Aorta (tissue), 5 donors: ENCODE results near the gene HOXD8. TPM values are rescaled to one million over a fixed set of nuclear protein-coding genes. Genes with fewer than 3 reads are reported as not detected.

Experiments
- ATAC-seq: fragments of 200-7000 bp; cut with Tn5 transposase; one replicate; pipeline ENCODE4 v1.9.1; 2022; ENCODE audit warnings: moderate library complexity; ENCODE audit not compliant: low FRiP score
- DNase-seq, 2 donors: peaks; one replicate each; pipeline ENCODE4 v3.0.0-alpha.2; 2020
- H3K27ac ChIP-seq, 2 donors: one replicate each; pipeline ENCODE4 v1.5.1; 2013; ENCODE audit warnings: low read length in 2 of 2, mild to moderate bottlenecking in 2 of 2, moderate library complexity in 2 of 2, control low read depth in 1 of 2, inconsistent platforms in 1 of 2, low read depth in 1 of 2
- H3K27me3 ChIP-seq, 2 donors: one replicate each; pipeline ENCODE4 v1.6.1; 2013; ENCODE audit warnings: control low read depth in 1 of 2, low read length in 1 of 2, mild to moderate bottlenecking in 1 of 2, moderate library complexity in 1 of 2; ENCODE audit not compliant: insufficient read depth in 2 of 2, control insufficient read depth in 1 of 2
- H3K36me3 ChIP-seq, 2 donors: one replicate each; pipeline ENCODE4 v1.6.1; 2013; ENCODE audit warnings: control low read depth in 1 of 2, low read length in 1 of 2, mild to moderate bottlenecking in 1 of 2; ENCODE audit not compliant: insufficient read depth in 2 of 2, control insufficient read depth in 1 of 2
- H3K4me1 ChIP-seq, 2 donors: one replicate each; pipeline ENCODE4 v1.6.1; 2013; ENCODE audit warnings: low read length in 2 of 2, control low read depth in 1 of 2, mild to moderate bottlenecking in 1 of 2, moderate library complexity in 1 of 2; ENCODE audit not compliant: insufficient read depth in 2 of 2, control insufficient read depth in 1 of 2
- H3K4me3 ChIP-seq, 2 donors: one replicate each; pipeline ENCODE4 v1.5.1; 2013; ENCODE audit warnings: low read length in 2 of 2, control low read depth in 1 of 2, mild to moderate bottlenecking in 1 of 2
- H3K9me3 ChIP-seq: one replicate; pipeline ENCODE4 v1.6.1; 2013; ENCODE audit warnings: mild to moderate bottlenecking, low read length; ENCODE audit not compliant: control insufficient read depth
- WGBS, 2 donors: extraction: QIAGEN DNeasy Blood & Tissue Kit; methylation state at CpG; one replicate each; pipeline ENCODE4 v1.1.7; 2013; 5-methylcytosine and 5-hydroxymethylcytosine counted together
- intact Hi-C, 2 donors: fragments of 100-400 bp; cut with DNase I; formaldehyde crosslinking; loops; one replicate each; pipeline versions ENCODE4 v1.14.2 to v1.15.0; 2022
- polyA plus RNA-seq, 2 donors: library from polyadenylated mRNA; stranded (reverse); fragments of 200-250 nt; gene quantifications; one replicate each; pipeline ENCODE4 v1.2.3, GENCODE V29; 2013
- total RNA-seq, 2 donors: library from RNA; stranded (reverse); fragmentation: NEBNext Ultra II Directional; extraction: Animal tissue kit (Norgen Biotek cat#: 25700); gene quantifications; one replicate each; pipeline ENCODE4 v1.2.1, GENCODE V29; 2021
- donor health status: healthy with polysubstance abuse.
- donor health status: Bipolar disorder and iron deficiency.
- donor health status: DM: no; HTN: no; CAD: no.
- donor health status: DM: no; HTN: no; CAD: no.
- donor health status: DM: yes; HTN: yes; CAD: no.

The HOXD8 gene
- total and polyA plus RNA-seq, 4 donors: 2.5 to 14.4 (median 9.4) TPM

DNA sequence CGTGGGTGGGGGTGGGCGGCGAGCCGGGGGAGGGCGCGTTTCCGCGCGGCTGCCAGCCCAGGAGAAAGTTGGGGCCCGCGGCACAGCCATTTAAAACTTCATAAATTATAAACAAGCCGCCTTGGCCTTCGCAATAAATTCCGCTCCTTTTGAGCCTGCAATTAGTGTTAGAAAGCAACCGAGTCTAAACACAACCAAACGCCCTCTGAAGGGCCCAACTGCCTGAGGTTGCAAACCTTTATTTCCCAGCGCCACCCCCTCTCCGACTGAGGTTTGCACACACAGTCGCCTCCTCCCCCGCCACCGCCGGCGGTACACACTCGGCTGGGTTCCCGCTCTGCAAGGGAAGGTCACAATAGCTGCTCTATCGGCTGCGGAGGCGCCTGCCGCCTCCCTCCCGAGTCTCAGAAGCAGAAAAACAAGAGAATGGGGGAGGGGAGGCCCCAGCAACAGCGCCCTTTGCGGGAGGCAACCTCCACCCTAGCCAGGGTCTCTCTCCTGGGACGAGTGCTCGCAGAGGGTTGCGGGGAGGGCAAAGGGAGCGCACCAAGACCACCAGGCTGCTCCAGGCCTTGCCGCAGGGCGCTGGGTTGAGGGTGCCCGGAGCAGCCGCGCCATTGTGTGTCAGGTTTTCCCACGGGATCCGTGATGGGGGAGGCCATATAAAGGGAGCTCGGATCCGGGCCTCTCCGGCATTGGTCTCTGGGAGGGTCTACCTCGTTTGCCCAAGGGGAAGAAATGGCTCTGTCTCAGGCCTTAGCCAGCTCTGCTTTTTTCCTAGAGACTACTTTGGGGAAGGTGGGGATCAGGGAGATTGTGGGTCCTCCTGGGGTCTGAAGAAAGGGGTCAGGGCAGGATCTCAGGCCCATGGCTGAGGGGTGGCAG is 45.6 kb downstream of the HOXD8 start:
- DNase-seq (no peak), ATAC-seq (no peak)
- no peaks in the 10 kb centered on the region for H3K4me1 ChIP-seq
- H3K9me3 ChIP-seq: no peaks in the 10 kb centered on the region
- intact Hi-C loops: no loop called here
- no peaks in the 10 kb centered on the region for H3K36me3 ChIP-seq
- H3K27me3 ChIP-seq: no peaks in the 10 kb centered on the region
- WGBS, 2 donors: 46 to 55% methylated on average over 47 of the region's 47 CpGs
- H3K27ac ChIP-seq: no peak overlapping the region
- no peak overlapping the region for H3K4me3 ChIP-seq

DNA sequence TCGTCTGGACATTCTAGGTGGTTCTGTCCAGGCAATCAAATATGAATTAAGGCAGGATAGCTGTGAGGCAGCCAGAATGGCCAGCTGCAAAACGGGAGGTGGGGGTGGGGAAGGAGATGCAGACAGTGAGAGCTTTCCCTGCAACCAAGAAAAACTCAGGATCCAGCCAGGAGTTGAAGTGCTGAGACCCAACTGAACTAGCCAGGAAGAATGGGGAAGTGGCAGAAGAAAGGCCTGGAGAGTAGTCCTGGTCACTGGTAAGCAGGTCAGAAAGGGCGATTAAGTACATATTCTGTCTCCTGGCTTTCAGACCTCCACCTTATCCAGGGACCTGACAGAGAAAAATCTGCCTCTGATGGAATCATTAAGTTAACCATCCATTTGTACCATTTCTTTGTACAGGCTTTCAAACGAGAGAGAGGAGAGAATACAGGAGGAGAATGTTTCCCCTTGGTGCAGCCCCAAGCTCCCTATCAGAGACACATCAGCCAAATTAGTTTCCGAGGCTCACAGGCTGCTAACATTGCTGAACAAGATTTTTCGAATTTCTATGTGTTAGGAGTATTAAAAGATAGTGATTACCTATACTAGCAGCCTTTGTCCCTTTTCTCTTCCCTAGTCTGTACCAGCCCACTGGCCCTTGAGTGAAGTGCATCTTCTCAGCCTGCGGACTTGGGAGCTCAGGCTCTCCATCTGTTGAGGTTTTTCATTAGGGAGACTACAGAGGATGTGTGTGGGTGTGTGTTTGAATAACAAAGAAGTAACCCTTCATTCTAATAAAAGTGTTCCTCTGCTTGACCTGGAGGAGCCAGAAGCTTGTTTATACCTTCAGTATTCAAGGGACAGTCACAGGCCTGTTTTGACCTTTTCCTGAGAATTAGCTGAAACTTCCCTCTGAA is 46.5 kb downstream of the HOXD8 start:
- WGBS, 2 donors: 89 to 93% methylated on average over 7 of the region's 7 CpGs

DNA sequence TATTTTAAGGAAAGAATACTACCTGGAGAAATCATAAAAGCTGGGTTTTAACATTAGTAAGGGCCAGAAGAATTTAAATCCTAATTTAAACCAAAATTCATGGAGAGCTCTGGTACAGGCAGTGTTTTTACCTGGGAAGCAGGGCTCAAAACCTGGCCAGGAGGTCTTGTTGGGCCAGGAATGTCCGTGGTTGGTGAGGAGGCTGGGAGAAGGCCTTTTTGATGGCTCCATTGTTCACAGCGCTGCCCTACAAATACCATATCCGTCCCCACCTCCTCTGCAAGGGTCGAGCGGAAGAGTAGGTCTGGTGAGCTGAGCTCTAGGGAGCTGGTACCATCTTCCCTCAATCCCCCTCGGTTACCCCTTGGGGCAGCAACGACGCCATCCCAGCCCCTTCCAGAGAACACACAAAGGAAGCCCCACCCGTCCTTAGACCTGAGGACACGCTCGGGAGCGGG is 48.1 kb downstream of the HOXD8 start:
- H3K4me1 ChIP-seq: no peaks in the 10 kb centered on the region
- intact Hi-C loops: no loop called here
- H3K36me3 ChIP-seq: no peaks in the 10 kb centered on the region
- ATAC-seq: peak; percentile 11
- WGBS, 2 donors: 38 to 44% methylated on average over 12 of the region's 12 CpGs
- no peak overlapping the region for H3K4me3 ChIP-seq
- no peaks in the 10 kb centered on the region for H3K27me3 ChIP-seq
- no peak for DNase-seq
- no peak overlapping the region for H3K27ac ChIP-seq
- H3K9me3 ChIP-seq: no peaks in the 10 kb centered on the region

More for the DNA sequence above, 46.5 kb downstream of the HOXD8 start:
- H3K4me1 ChIP-seq: no peaks in the 10 kb centered on the region
- DNase-seq (no peak), ATAC-seq (no peak)
- no peaks in the 10 kb centered on the region for H3K27me3 ChIP-seq
- H3K9me3 ChIP-seq: no peaks in the 10 kb centered on the region
- no peaks in the 10 kb centered on the region for H3K36me3 ChIP-seq
- intact Hi-C loops: no loop called here
- H3K27ac ChIP-seq: no peak overlapping the region
- H3K4me3 ChIP-seq: no peak overlapping the region

DNA sequence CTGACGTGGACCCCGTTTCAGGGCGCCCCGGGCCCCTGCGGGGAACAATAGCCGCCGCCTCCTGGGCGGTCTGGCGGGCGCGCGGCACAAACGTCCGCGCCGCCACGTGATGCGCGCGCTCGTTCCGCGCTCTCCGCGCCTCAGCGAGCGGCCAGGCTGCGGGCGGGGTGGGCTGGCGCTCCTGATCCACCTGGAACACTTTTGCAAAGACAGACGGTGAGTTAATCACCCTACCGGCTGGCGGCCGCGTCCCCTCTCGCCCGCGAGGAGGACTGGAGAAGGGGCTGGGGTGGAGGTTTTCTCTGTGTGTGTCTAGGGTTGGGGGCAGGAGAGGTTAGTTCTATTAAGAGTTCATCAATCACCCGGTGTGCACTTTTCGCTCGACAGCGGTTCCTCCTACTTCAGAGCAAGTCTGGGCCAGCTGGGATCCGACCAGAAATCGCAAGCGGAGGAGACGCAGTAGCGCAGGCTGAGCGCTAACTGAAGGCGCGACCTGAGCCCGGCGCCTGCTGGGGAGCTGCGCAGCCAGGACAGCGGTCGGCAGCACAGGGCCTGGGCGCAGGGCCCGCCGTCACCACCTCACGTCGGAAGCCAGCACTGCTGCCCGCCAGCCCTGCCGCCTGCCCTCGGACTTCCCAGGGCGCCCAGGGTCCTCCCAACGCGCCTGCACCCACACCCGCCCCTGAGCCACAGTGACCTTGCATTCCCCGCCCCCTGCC is 48.7 kb downstream of the HOXD8 start:
- no peak overlapping the region for H3K27ac ChIP-seq
- intact Hi-C loops: no loop called here
- no peaks in the 10 kb centered on the region for H3K36me3 ChIP-seq
- no peak overlapping the region for H3K4me3 ChIP-seq
- no peaks in the 10 kb centered on the region for H3K27me3 ChIP-seq
- ATAC-seq (peak; percentile 56), DNase-seq (no peak)
- H3K9me3 ChIP-seq: no peaks in the 10 kb centered on the region
- H3K4me1 ChIP-seq: no peaks in the 10 kb centered on the region
- whole genome bisulfite sequencing, 2 donors: 2 to 4% methylated on average over 65 to 68 of the region's 68 CpGs

DNA sequence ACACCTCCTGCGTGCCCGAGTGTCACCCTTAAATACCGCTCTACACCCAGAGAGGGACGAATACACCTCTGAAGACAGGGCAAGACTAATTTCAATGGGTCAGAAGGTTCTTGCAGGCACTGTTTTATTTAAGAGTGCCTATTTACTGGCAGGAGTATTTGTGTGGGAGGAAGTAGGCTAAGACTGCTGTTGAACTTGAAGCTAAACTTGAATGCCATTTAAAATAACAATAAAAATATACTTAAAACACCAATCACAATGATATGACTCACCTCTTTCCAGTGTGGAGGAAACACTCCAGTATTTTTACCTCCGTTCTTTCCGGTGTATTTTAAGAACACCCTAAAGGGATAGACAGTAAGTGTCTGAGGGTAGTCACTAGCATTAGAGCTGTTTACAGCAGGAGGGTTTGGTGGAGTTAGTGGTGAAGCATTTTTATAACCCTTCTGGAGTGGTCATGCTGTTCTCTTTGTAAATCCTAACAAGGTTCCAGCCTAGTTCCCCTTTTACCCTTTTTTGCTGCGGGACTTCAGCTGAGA is 49.3 kb downstream of the HOXD8 start:
- intact Hi-C loops: no loop called here
- WGBS, 2 donors: 37% methylated on average over 7 of the region's 7 CpGs
- Histone ChIP-seq H3K27me3 (no peaks in the 10 kb centered on the region), H3K9me3 (no peaks in the 10 kb centered on the region), H3K4me3 (no peak overlapping the region), H3K27ac (no peak overlapping the region), H3K36me3 (no peaks in the 10 kb centered on the region), H3K4me1 (no peaks in the 10 kb centered on the region)
- no peak for DNase-seq
- ATAC-seq: no peak

DNA sequence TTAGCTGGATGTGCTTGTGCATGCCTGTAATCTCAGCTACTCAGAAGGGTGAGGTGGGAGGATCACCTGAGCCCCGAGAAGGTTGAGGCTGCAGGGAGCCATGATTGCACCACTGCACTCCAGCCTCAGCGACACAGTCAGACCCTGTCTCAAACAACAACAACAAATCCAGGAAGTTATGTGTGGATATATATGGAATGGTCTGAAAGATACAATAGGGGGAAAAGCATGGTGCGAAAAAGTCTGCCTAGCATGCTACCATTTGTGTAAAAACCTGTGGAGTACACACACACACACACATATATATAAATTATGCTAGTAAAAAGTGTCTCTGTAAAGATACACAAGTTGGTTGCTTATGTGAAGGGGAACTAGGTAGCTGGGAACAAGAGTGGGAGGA is 52.0 kb downstream of the HOXD8 start:
- intact Hi-C loops: no loop called here
- DNase-seq: no peak
- no peaks in the 10 kb centered on the region for H3K36me3 ChIP-seq
- H3K4me1 ChIP-seq: no peaks in the 10 kb centered on the region
- no peak overlapping the region for H3K27ac ChIP-seq
- no peak for ATAC-seq
- 89 to 90% methylated on average over 3 of the region's 3 CpGs for WGBS, 2 donors
- no peak overlapping the region for H3K4me3 ChIP-seq
- no peaks in the 10 kb centered on the region for H3K27me3 ChIP-seq
- no peaks in the 10 kb centered on the region for H3K9me3 ChIP-seq
